Measurements from ENCODE around the gene RPUSD4. TPM values are rescaled to one million over a fixed set of nuclear protein-coding genes. Genes with fewer than 3 reads are reported as not detected.

RPUSD4 gene
- total and polyA plus RNA-seq, 9 of the 15 experiments (the other 6 are each of a cell fraction or from before 2014, with no cell fraction given): 27.4 to 56.2 (median 44.6) TPM

- no peak for TF ChIP-seq ARID4B (CRISPR knock-in tag; IDR thresholded peaks at IDR 0.05)
- TF ChIP-seq MCM7 (IDR thresholded peaks at IDR 0.05): no peak
- TF ChIP-seq PURB (CRISPR knock-in tag; IDR thresholded peaks at IDR 0.05; ENCODE audit: low read depth): no peak
- no peak for TF ChIP-seq CREB1 (IDR thresholded peaks at IDR 0.05)
- no peak for TF ChIP-seq CREB1 (CRISPR knock-in tag; IDR thresholded peaks at IDR 0.05)
- no peak for TF ChIP-seq ZNF507 (tag; conservative IDR thresholded peaks at IDR 0.05)
- peak; percentile 61 for TF ChIP-seq RBM25 (IDR thresholded peaks at IDR 0.05; ENCODE audit: low read depth, low read length, severe bottlenecking)
- TF ChIP-seq KAT2B (IDR thresholded peaks at IDR 0.05; ENCODE audit: low read depth, low read length): no peak
- no peak for TF ChIP-seq DIDO1 (tag; IDR thresholded peaks at IDR 0.05; ENCODE audit: low read depth)
- TF ChIP-seq MEF2D (tag; conservative IDR thresholded peaks at IDR 0.05; ENCODE audit: low read depth): no peak
- no peak for TF ChIP-seq GTF3C2 (IDR thresholded peaks at IDR 0.05; ENCODE audit: borderline replicate concordance, extremely low read depth, insufficient read length)
- TF ChIP-seq HDAC8 (tag; IDR thresholded peaks at IDR 0.05): no peak
- TF ChIP-seq RBFOX2 (IDR thresholded peaks at IDR 0.05; ENCODE audit: low read depth, low read length): no peak
Measured at GRCh38 chr11:126156814-126157213, 54.6 kb downstream of the RPUSD4 start (continued).

Measured in K562 (cell line).